HG03457 (cell line): ENCODE results near the gene EFCAB13.

ENCODE experiments used
- ATAC-seq: cut with Tn5 transposase; IDR thresholded peaks from one replicate; pipeline ENCODE4 v1.9.1; 2021; ENCODE audit warnings: moderate number of reproducible peaks; ENCODE audit not compliant: unreplicated experiment

EFCAB13 gene

DNA sequence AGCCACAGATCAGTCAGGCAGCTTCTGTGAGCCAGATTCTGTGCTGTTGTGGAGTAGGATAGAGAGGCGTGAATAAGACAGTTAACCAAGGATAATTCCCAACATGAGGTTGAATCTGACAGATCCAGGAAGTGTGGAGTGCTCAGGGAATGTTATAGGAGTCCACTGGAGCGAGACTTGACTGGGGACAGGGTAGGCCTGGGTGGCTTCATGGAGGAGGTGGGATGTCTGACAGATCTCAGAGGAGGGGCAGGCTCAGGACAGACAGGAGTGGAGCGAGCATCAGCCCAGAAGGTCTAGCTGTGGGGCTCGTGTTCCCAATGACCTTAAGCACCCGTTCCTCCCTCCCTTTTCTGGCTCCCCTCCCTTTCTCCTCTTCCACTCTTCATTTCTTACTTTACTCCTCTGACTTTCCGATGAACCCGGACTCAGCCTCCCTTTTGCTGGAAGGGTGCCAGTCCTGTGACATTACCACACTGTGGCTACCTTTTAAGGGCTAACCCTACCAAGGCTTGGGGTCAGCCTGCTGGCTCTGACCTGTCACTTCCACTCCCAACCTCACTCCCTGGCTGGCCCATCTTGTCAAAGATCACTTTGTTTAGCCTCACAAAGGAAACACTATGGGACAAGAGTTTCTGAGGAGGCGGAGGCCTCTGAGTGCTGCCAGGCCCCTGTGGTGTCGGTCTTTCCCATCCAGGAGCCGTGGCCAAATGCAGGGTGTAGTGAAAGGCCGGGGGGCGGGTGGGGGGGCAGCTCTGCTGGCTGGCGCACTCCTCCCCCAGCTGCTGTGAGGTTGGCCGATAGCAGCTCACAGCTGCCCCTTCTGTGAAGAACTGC, 28.5 kb upstream of the EFCAB13 start:
- ATAC-seq, result no peak

GRCh38 chr17:47295874-47296255, 27.9 kb upstream of the EFCAB13 start:
- no peak for ATAC-seq

DNA sequence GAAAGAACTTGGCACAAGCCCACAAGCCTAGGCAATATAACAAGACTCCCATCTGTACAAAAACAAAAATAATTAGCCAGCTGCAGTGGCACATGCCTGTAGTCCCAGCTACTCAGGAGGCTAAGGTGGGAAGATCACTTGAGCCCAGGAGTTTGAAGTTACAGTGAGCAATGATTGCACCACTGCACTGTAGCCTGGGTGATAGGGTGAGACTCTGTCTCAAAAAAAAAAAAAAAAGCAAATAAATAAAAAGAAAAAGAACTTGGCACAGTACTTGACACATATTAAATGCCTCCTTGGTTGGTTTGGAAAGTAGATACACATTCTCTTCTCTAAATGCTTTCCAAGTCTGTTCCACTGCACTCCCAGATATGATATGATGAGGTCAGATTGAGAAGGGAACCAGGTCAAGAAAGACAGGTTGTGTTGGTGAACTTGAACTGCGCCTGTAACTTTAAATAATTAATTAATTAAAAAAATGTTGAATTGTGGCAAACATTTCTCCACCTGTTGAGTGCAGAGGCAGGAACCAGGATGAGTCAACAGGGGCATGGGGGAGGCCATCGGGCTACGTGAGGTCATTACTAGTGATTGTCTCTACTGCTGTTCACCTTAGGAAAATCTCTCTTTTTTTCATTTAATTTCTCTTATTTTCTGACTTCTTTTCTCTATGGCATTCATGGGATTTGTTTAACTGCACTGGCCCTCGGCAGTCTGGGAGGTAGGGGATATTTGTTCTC, 25.9 kb upstream of the EFCAB13 start:
- ATAC-seq, result no peak

- no peak for ATAC-seq
These were observed 25.0 kb upstream of the EFCAB13 start for GRCh38 chr17:47298712-47299111.

DNA sequence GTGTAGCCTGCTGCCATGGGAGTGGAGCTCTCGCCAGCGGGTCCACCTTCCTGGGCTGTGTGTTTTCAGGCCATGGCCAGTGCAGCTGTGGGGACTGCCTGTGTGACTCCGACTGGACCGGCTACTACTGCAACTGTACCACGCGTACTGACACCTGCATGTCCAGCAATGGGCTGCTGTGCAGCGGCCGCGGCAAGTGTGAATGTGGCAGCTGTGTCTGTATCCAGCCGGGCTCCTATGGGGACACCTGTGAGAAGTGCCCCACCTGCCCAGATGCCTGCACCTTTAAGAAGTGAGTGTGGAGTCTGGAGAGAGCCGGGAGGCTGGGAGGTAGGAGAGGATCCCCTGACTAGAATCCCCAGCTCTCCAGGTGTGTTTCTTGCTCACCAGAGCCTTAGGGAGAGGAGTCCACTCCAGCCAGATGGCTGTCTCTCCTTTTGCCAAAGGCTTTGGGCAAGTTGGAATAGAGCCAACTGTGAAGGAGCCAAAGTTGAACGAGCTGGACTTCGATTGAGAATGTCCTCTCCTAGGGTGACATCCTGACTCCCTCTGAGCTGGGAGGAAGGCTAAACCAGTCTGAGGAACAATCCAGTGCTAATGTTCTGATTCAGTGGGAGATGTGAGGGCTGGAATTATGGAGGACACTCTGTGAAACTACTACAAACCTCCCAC, 24.4 kb upstream of the EFCAB13 start:
- no peak for ATAC-seq

DNA sequence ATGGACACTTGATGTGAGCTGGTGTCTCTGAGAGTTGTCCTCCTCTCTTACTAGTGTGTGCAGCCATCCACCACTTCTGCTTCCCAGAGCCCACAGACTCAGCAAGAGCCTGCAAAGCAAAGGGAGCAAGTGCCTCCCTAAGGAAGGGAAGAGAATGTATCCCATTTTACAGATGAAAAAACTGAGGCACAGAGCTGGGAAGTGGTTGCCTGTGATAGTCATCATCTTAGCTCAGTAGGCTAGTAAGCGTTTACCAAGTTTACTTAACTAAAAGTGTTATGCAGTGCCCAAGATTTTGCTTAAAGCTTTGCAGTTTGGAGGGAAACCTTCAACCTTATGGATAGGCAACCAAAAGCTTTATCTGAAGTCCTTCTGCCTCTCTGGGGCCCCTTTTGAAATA, 23.0 kb upstream of the EFCAB13 start:
- no peak for ATAC-seq

GRCh38 chr17:47301161-47301560, 22.6 kb upstream of the EFCAB13 start:
- ATAC-seq, result no peak

- ATAC-seq, result no peak
These were observed 21.9 kb upstream of the EFCAB13 start for GRCh38 chr17:47301831-47302230.

- no peak for ATAC-seq
These were observed 19.6 kb upstream of the EFCAB13 start for GRCh38 chr17:47304186-47304585.

GRCh38 chr17:47305302-47305923, 18.3 kb upstream of the EFCAB13 start:
- ATAC-seq, result no peak

- no peak for ATAC-seq
These were observed 13.5 kb upstream of the EFCAB13 start for GRCh38 chr17:47310186-47310733.

DNA sequence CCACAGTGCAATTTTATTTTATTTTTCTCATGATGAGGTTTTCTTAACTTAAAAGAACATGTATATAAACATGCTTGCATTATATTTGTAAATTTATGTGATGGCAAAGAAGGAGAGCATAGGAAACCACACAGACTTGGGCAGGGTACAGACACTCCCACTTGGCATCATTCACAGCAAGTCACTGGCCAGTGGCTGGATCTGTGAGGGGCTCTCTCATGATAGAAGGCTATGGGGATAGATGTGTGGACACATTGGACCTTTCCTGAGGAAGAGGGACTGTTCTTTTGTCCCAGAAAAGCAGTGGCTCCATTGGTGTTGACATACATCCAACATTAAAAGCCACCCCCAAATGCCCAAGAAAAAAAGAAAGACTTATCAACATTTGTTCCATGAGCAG, 12.3 kb upstream of the EFCAB13 start:
- ATAC-seq, result no peak

- ATAC-seq, result no peak
These were observed 8.1 kb upstream of the EFCAB13 start for GRCh38 chr17:47315451-47316266.

- no peak for ATAC-seq
These were observed 7.4 kb upstream of the EFCAB13 start for GRCh38 chr17:47316311-47316710.

GRCh38 chr17:47317119-47317518, 6.6 kb upstream of the EFCAB13 start:
- ATAC-seq, result no peak

- no peak for ATAC-seq
These were observed 5.4 kb upstream of the EFCAB13 start for GRCh38 chr17:47318197-47318918.

DNA sequence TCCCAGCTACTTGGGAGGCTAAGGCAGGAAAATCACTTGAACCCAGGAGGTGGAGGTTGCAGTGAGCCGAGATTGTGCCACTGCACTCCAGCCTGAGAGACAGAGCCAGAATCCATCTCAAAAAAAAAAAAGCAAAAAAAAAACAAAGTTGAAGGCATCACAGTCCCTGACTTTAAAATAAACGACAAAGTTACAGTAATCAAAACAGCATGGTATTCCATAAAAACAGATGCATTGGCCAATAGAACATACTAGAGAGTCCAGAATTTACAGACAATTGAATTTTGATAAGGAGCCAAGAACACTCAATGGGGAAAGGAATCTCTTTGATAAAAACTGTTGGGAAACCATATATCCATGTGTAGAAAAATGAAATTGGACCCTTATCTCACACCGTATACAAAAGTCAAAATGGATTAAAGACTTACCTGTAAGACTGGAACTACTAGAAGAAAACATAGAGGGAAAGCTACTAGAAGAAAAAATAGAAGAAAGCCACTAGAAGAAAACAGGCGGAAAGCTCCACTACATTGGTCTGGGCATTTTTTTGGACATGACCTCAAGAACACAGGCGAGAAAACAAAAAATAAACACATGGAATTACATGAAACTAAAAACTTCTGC, 2.8 kb upstream of the EFCAB13 start:
- no peak for ATAC-seq

GRCh38 chr17:47324224-47325020, 667 bp downstream of the EFCAB13 start:
- ATAC-seq, result peak; percentile 20
